Astrocyte (in vitro differentiated cells and primary cell): ENCODE data around the gene PXK.

ENCODE experiments used
- EZH2 ChIP-seq: IDR thresholded peaks from 2 replicates; pipeline ENCODE4 v1.6.1; 2012; ENCODE audit warnings: mild to moderate bottlenecking, low read length, inconsistent platforms; ENCODE audit not compliant: insufficient read depth
- TF ChIP-seq, protein P1 (sequence below): IDR thresholded peaks from 2 replicates; pipeline ENCODE4 v1.5.1; 2011; ENCODE audit warnings: low read depth, mild to moderate bottlenecking, inconsistent platforms, low read length, moderate library complexity; ENCODE audit not compliant: insufficient read depth

DNA sequence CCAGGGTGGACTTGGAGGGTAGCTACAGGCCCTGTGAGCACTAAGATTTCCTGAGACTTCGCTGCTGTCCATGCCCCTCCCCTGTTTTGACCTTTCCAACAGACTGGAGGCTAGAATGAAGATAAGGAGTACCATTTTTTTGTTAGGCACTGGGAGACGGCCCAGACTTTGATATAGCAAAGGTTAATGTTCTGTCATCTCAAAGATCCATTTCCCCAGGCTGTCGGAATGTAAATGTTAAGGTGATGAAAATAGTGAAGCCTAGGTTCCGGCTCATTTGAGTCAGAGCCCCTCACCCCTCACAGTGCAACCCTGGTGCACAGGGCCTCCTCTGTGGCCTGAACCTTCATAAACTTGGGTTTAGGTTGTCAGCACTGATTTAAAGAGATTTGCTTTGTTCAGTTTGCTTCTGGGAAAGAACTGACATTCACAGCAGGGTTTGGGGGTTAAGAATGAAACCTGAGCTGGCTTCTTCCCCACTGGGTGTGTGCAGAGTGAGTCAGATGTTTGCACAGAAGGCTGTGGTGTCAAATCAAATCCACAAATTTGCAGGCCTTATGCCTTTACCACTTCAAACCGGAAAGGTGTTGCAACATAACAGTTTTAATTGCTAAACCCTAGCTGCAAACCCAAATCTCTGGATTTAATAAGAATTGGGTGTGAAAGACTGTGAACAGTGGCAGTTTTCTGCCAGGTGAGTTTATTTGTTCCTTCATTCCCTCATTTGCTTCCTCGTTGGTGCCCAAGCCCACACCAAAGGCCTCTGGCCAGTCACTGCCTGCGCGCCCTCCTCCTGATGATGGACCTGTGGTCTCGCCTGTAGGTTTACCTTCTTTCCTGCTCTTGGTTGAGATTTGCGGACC is 138.6 kb downstream of the PXK start:
- TF ChIP-seq, protein P1, sequence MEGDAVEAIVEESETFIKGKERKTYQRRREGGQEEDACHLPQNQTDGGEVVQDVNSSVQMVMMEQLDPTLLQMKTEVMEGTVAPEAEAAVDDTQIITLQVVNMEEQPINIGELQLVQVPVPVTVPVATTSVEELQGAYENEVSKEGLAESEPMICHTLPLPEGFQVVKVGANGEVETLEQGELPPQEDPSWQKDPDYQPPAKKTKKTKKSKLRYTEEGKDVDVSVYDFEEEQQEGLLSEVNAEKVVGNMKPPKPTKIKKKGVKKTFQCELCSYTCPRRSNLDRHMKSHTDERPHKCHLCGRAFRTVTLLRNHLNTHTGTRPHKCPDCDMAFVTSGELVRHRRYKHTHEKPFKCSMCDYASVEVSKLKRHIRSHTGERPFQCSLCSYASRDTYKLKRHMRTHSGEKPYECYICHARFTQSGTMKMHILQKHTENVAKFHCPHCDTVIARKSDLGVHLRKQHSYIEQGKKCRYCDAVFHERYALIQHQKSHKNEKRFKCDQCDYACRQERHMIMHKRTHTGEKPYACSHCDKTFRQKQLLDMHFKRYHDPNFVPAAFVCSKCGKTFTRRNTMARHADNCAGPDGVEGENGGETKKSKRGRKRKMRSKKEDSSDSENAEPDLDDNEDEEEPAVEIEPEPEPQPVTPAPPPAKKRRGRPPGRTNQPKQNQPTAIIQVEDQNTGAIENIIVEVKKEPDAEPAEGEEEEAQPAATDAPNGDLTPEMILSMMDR, result no peak
- no peak for TF ChIP-seq EZH2
